Measurements from ENCODE around the gene TPM1.

- no peak for TF ChIP-seq POLR2A (IDR thresholded peaks at IDR 0.05)
- TF ChIP-seq CTCF (IDR thresholded peaks at IDR 0.05) = no peak
These were observed 20.7 kb downstream of the TPM1 start for GRCh38 chr15:63063164-63063756.

All from breast epithelium (tissue), 3 donors.